T-helper 17 cell (primary cell): Measurements from ENCODE around the gene SYT2. TPM values are rescaled to one million over a fixed set of nuclear protein-coding genes. Genes with fewer than 3 reads are reported as not detected.

Experiments
- ATAC-seq: fragments of 150-1000 bp; cut with Tn5 transposase; 2 replicates; pipeline ENCODE4 v1.10.0; 2021; ENCODE audit warnings: mild to moderate bottlenecking, moderate library complexity
- DNase-seq, 3 donors: peaks; one replicate each; pipeline versions ENCODE4 v3.0.0 to v3.0.0-alpha.2; 2020 to 2021
- H3K9me3 ChIP-seq: one replicate; pipeline ENCODE4 v1.7.0; 2013; ENCODE audit warnings: low read length, mild to moderate bottlenecking; ENCODE audit not compliant: control insufficient read depth, poor library complexity, severe bottlenecking
- H3K27ac Mint-ChIP-seq: one replicate; pipeline ENCODE4 v1.8.0; 2022; ENCODE audit warnings: mild to moderate bottlenecking, moderate library complexity, mixed read lengths
- H3K27me3 Mint-ChIP-seq: one replicate; pipeline ENCODE4 v1.8.0; 2022; ENCODE audit warnings: mixed read lengths
- H3K36me3 Mint-ChIP-seq: one replicate; pipeline ENCODE4 v1.8.0; 2022; ENCODE audit warnings: low read depth, mixed read lengths
- H3K4me1 Mint-ChIP-seq: one replicate; pipeline ENCODE4 v1.8.0; 2022; ENCODE audit warnings: mild to moderate bottlenecking, mixed read lengths
- H3K4me3 Mint-ChIP-seq: one replicate; pipeline ENCODE4 v1.8.0; 2022; ENCODE audit warnings: mild to moderate bottlenecking, moderate library complexity, mixed read lengths
- total RNA-seq, 4 donors: library from RNA in 2 of 4; stranded (reverse) in 2 of 4; gene quantifications; one replicate each; pipeline ENCODE4 v1.2.3 and lab custom pipeline; 2022 to 2026

The SYT2 gene
- total RNA-seq, 2 donors from 2014 or later, result not detected

- no peak overlapping the region for H3K27ac Mint-ChIP-seq
Measured at GRCh38 chr1:202580619-202581018, 129.6 kb downstream of the SYT2 start.

GRCh38 chr1:202579806-202580205 is 130.4 kb downstream of the SYT2 start:
- no peaks in the 10 kb centered on the region for H3K4me1 Mint-ChIP-seq
- H3K27me3 Mint-ChIP-seq, result no peaks in the 10 kb centered on the region
- H3K9me3 ChIP-seq, result no peaks in the 10 kb centered on the region
- no peak overlapping the region for H3K4me3 Mint-ChIP-seq
- H3K27ac Mint-ChIP-seq, result no peak overlapping the region
- H3K36me3 Mint-ChIP-seq, result peaks cover 9% of the 10 kb centered on the region
- DNase-seq, result no peak
- ATAC-seq, result no peak

More at GRCh38 chr1:202580619-202581018, 129.6 kb downstream of the SYT2 start:
- DNase-seq (no peak), ATAC-seq (no peak)
- Mint-ChIP-seq H3K27me3 (no peaks in the 10 kb centered on the region), H3K4me3 (no peak overlapping the region), H3K4me1 (no peaks in the 10 kb centered on the region), H3K36me3 (peaks cover 6% of the 10 kb centered on the region)
- H3K9me3 ChIP-seq, result no peaks in the 10 kb centered on the region

GRCh38 chr1:202578565-202578964 is 131.7 kb downstream of the SYT2 start:
- ATAC-seq, result no peak
- H3K9me3 ChIP-seq, result no peaks in the 10 kb centered on the region
- peaks cover 4% of the 10 kb centered on the region for H3K4me1 Mint-ChIP-seq
- H3K36me3 Mint-ChIP-seq, result peaks cover 12% of the 10 kb centered on the region
- no peak for DNase-seq
- no peaks in the 10 kb centered on the region for H3K27me3 Mint-ChIP-seq
- H3K27ac Mint-ChIP-seq, result no peak overlapping the region
- H3K4me3 Mint-ChIP-seq, result no peak overlapping the region

- DNase-seq, result no peak
- Mint-ChIP-seq H3K4me1 (peaks cover 7% of the 10 kb centered on the region), H3K27ac (no peak overlapping the region), H3K36me3 (peaks cover 16% of the 10 kb centered on the region), H3K27me3 (no peaks in the 10 kb centered on the region), H3K4me3 (no peak overlapping the region)
- no peaks in the 10 kb centered on the region for H3K9me3 ChIP-seq
- no peak for ATAC-seq
Measured at GRCh38 chr1:202578001-202578504, 132.2 kb downstream of the SYT2 start.

- Mint-ChIP-seq H3K4me3 (no peak overlapping the region), H3K27me3 (no peaks in the 10 kb centered on the region), H3K4me1 (peaks cover 7% of the 10 kb centered on the region), H3K27ac (no peak overlapping the region), H3K36me3 (peaks cover 19% of the 10 kb centered on the region)
- DNase-seq, result no peak
- ATAC-seq, result no peak
- H3K9me3 ChIP-seq, result no peaks in the 10 kb centered on the region
Measured at GRCh38 chr1:202577381-202577780, 132.9 kb downstream of the SYT2 start.

GRCh38 chr1:202576816-202577215 is 133.4 kb downstream of the SYT2 start:
- no peak overlapping the region for H3K4me3 Mint-ChIP-seq
- no peak overlapping the region for H3K27ac Mint-ChIP-seq
- DNase-seq (no peak), ATAC-seq (no peak)
- peaks cover 7% of the 10 kb centered on the region for H3K4me1 Mint-ChIP-seq
- H3K27me3 Mint-ChIP-seq, result no peaks in the 10 kb centered on the region
- peaks cover 19% of the 10 kb centered on the region for H3K36me3 Mint-ChIP-seq
- H3K9me3 ChIP-seq, result no peaks in the 10 kb centered on the region

- Mint-ChIP-seq H3K4me3 (no peak overlapping the region), H3K36me3 (peaks cover 18% of the 10 kb centered on the region), H3K27ac (no peak overlapping the region), H3K4me1 (peaks cover 7% of the 10 kb centered on the region), H3K27me3 (no peaks in the 10 kb centered on the region)
- ATAC-seq (no peak), DNase-seq (no peak)
- no peaks in the 10 kb centered on the region for H3K9me3 ChIP-seq
Measured at GRCh38 chr1:202575918-202576653, 134.2 kb downstream of the SYT2 start.

- no peaks in the 10 kb centered on the region for H3K9me3 ChIP-seq
- H3K27ac Mint-ChIP-seq, result no peak overlapping the region
- peaks cover 7% of the 10 kb centered on the region for H3K4me1 Mint-ChIP-seq
- H3K4me3 Mint-ChIP-seq, result no peak overlapping the region
- no peaks in the 10 kb centered on the region for H3K27me3 Mint-ChIP-seq
- no peak for ATAC-seq
- H3K36me3 Mint-ChIP-seq, result peaks cover 18% of the 10 kb centered on the region
- DNase-seq, result no peak
Measured at GRCh38 chr1:202572867-202573266, 137.4 kb downstream of the SYT2 start.

- Mint-ChIP-seq H3K4me1 (peaks cover 9% of the 10 kb centered on the region), H3K4me3 (no peak overlapping the region), H3K36me3 (peaks cover 24% of the 10 kb centered on the region), H3K27me3 (no peaks in the 10 kb centered on the region), H3K27ac (no peak overlapping the region)
- ATAC-seq, result no peak
- no peak for DNase-seq
- H3K9me3 ChIP-seq, result no peaks in the 10 kb centered on the region
Measured at GRCh38 chr1:202571719-202572339, 138.4 kb downstream of the SYT2 start.

- DNase-seq (no peak), ATAC-seq (no peak)
- H3K4me3 Mint-ChIP-seq, result no peak overlapping the region
- H3K27me3 Mint-ChIP-seq, result no peaks in the 10 kb centered on the region
- H3K27ac Mint-ChIP-seq, result no peak overlapping the region
- H3K4me1 Mint-ChIP-seq, result peaks cover 8% of the 10 kb centered on the region
- no peaks in the 10 kb centered on the region for H3K9me3 ChIP-seq
- H3K36me3 Mint-ChIP-seq, result peaks cover 19% of the 10 kb centered on the region
Measured at GRCh38 chr1:202569393-202570322, 140.6 kb downstream of the SYT2 start.

- no peak for ATAC-seq
- no peak overlapping the region for H3K4me3 Mint-ChIP-seq
- H3K9me3 ChIP-seq, result no peaks in the 10 kb centered on the region
- DNase-seq, result no peak
- no peak overlapping the region for H3K27ac Mint-ChIP-seq
- H3K27me3 Mint-ChIP-seq, result no peaks in the 10 kb centered on the region
- peaks cover 7% of the 10 kb centered on the region for H3K4me1 Mint-ChIP-seq
- H3K36me3 Mint-ChIP-seq, result peaks cover 20% of the 10 kb centered on the region
Measured at GRCh38 chr1:202568826-202569225, 141.4 kb downstream of the SYT2 start.

GRCh38 chr1:202568410-202568809 is 141.8 kb downstream of the SYT2 start:
- H3K9me3 ChIP-seq, result no peaks in the 10 kb centered on the region
- ATAC-seq (no peak), DNase-seq (no peak)
- no peak overlapping the region for H3K27ac Mint-ChIP-seq
- no peaks in the 10 kb centered on the region for H3K27me3 Mint-ChIP-seq
- no peak overlapping the region for H3K4me3 Mint-ChIP-seq
- peaks cover 20% of the 10 kb centered on the region for H3K36me3 Mint-ChIP-seq
- H3K4me1 Mint-ChIP-seq, result peaks cover 7% of the 10 kb centered on the region

- Mint-ChIP-seq H3K27ac (no peak overlapping the region), H3K36me3 (peaks cover 14% of the 10 kb centered on the region), H3K27me3 (no peaks in the 10 kb centered on the region), H3K4me3 (no peak overlapping the region), H3K4me1 (peaks cover 4% of the 10 kb centered on the region)
- no peaks in the 10 kb centered on the region for H3K9me3 ChIP-seq
- ATAC-seq (no peak), DNase-seq (no peak)
Measured at GRCh38 chr1:202567738-202568137, 142.5 kb downstream of the SYT2 start.
